HK-2 (cell line): ENCODE results near the gene ST7.

Source experiments
- DNase-seq: peaks from one replicate; pipeline ENCODE4 v3.0.0-alpha.2; 2018; ENCODE audit not compliant: unreplicated experiment

ST7 gene

DNA sequence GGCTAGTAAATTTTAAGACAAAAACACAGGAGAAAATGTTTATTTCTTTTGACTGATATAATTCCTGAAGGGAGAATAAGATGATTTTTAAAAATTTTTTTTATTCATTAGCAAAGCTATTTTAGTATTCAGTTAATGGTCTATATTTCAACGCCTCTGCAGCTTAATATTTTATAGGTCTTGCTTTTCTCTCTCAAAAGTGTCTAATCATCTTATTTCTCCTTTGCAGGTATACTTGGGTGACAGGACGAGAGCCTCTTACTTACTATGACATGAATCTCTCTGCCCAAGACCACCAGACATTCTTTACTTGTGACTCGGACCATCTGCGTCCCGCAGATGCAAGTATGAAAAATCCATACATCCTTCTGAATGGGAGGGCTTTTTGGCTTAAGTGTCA, 177.0 kb downstream of the ST7 start:
- DNase-seq, result no peak

DNA sequence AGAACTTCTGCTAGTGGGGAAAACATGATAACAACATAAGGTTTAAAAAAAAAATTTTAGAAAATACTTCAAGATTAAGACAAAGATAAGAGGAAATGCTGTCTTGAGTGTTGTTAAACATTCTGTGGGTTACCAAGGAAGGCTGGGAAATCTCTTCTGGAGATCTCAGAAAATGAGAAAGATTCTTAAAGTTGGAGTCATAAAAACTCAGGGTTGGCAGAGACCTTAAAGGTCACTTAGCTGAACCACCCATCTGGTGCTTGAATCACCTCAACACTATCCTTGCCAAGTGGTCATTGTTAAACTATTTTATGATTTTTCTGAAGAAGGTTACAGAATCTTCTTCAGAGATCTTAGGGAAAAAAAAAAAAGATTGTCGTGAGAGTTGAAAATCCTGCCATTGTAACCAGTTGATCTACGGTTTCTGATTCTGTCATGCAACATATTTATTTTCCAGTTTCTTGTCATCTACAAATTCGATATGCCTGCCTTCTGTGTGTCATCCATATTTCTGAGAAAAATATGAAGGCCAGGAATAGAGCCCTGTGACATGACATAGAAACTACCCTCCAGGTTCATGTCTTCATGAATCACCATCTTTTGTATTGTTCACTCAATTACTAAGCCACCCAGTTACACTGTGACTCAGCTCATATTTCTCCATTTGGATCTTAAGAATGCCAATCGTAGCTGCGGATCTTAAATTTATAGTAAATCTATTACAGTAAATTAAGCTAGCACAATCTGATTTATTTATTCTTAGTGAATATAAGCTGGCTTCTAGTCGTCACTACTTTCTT, 179.2 kb downstream of the ST7 start:
- no peak for DNase-seq

DNA sequence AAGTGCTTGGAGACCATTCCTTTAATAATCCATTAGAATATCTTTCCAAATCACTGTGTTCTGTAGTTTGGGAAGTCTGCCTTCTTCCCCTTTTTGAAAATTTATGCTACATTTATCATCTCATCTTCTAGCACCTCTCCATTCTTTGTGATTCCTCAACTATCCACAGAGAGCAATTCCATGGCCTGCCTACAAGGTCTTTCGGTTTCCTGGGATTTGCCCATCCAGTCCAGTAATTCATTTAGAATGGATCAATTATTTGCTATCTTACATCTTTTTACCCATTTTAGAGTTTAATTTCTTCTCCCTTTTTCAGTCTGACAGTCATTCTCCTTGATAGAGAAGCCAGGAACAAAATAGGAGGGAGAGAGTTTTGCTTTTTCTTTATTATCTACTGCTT, 179.8 kb downstream of the ST7 start:
- DNase-seq, result no peak

DNA sequence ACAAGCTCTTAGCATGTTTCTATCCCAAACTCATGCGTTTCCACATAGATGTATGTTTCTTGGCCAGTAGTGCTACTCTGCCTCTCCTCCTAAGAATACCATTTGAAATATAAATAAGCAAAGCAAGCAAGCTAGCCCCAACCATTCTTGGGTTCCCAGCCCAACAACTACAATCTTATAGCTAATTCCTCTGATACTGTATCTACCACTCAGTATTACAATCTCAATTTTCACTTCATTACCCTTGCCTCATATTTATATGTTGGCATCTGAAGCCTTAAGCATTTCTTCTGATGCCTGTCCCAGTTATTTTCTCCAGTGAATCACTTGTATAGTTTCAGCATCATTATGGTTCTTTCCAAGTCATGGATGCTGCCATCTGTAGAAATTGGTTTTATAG, 181.1 kb downstream of the ST7 start:
- DNase-seq, result no peak

DNA sequence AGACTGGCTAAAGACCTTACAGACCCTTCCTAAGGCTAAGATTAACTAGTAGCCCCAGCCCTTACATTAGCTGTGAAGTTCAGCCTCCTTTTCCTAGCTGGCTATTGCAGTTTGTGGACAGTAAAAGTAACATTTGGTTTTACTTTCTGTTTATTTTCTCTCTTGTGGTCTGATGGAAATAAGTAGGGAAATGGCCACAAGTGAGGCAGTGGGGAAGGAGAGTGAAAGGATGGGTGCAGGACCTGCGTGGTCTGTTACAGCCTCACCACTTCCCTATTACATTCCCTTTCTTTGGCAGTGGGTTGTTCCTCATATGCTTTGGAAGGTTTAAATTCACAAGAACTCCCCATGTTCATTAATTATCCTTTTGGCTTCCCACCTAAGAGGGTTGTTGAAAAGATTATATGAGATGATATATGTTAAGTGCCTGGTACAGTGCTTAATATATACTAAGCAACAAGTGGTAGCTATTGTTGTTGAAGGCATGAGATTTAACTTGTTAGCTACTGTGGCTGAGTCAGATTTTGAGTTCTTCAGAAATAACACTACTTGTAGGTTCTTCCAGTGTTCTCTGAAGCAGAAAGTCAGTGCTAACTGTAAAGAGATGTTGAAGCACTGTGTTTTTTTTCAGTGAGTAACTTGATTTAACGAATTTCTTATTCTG, 181.7 kb downstream of the ST7 start:
- no peak for DNase-seq

DNA sequence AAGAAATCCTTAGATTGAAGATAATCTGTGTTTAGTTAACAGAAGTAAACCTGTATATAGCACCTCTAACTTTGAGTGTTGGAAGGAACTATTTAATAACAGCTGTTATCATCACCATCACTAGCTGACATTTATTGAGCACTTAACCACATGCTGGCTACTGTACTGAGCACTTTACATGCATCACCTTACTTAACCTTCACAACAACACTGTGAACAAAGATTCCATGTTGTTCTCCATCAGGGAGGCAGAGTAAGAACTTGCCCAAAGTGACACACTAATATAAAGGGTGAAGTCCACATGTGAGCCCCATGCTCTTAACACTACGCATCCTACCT, 182.2 kb downstream of the ST7 start:
- no peak for DNase-seq

DNA sequence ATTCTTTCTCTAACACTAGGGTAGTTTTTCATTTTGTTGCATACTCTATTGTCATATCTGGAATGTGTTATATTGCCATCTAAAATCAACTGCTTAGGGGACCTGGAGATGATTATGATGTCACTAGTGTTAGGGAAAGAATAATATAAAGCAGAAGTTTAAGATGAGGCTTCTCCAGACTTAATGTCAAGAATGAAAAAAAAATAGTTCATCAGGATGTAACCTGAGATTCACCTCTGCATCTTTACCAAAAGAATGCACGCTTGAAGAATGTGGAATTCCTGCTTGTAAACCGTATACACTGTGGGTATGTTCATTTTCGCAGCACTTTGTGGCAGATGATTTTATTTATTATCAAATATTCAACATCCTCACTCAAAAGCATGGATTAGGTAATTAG, 184.6 kb downstream of the ST7 start:
- DNase-seq, result no peak

DNA sequence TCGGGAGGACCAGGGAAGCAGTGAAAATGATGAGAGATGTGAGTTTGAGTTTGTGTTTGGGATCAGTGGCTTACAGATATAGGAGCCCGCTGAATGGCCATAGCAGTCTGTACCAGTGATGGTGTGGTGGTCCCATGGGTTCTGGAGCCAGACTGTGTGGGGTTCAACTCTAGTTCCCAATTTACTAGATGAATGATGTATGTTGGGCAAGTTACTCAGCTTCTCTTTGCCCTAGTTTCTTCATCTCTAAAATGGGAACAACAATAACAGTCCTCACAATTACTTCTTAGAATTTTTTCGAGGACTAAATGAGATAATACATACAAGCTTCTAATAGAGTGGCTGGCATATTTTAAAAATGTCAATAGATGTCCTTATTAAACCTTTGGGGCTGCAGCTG, 185.2 kb downstream of the ST7 start:
- DNase-seq, result no peak

DNA sequence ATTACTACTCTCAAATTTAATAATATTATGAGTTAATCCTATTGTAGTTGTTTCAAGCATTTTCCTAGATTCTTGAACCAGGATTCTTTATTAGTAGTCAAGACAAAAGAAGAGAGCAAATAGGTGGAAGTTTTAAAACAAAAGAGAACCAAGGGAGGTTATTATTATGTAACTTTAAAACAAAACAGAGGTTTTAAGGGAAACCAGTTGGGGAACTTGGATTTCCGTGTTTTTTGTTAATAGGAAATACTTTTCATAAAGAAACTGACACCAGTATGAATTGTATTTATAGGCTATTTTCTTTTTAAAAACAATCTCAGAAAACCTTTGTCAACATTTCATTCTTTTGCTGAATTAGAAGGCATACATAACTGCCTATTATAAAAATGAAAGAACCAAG, 185.7 kb downstream of the ST7 start:
- no peak for DNase-seq

DNA sequence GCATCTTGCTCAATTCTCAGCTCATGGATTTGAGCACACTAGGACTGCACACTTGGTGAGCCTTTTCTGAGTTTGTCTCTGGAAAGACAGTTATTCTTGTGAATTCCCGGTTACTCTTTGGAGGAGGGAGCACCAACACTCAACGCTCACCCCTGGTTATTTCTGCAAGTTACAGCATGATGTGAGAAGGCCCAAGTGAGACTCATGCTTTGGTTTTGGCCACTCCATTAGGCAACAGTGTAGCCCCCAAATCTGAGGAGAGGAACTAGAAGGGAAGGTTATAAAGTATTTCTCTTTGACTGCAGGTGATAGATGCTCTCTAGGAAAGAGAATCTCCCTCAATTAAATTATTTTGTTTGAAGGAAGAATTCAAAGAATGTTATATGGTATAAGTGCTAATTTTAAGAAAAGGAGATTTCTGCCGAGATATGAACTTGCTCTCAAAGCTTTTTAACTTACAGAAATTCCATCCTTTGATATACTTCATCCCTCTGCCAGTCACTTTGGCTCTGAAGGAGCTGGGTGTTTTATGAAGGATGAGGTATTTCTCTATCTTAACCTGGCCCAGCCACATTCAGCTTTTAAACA, 186.2 kb downstream of the ST7 start:
- DNase-seq, result no peak

DNA sequence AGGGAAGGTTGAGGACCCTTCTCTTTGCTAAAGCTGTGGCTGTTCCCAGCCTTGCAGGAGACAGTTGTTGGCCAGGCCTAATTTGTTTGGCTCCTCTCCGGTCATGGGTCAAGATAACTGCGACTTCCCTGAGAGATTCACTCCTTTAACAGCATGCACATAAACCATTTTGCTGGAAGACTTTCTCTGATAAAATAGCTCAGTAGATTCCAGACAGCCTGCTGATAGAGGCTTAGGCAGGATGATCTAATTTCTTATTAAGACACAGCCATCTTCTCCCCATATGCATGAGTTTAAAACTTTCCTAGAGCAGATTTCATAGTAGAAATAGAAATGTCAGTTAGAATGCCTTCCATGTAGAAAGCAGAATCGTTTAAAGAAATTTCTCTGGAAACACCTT, 187.6 kb downstream of the ST7 start:
- no peak for DNase-seq

DNA sequence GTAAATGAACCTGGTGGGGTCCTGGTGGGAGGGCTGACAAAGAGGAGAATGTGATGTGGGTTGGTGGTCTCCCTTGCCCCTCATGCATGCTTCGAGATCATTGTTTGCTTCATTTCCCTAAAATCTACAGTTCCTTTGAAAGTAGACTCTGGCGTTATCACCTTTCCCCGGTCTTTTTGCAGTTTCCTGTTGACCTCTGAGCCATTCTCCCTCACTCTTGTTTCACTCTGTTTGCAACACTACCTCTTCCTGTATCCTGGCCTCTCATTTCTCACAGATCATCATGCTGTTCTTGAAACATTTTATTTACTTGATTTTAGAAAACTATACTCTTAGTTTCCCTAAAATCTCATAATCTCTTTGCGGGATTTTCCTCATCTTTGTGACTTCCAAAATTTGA, 189.8 kb downstream of the ST7 start:
- no peak for DNase-seq

DNA sequence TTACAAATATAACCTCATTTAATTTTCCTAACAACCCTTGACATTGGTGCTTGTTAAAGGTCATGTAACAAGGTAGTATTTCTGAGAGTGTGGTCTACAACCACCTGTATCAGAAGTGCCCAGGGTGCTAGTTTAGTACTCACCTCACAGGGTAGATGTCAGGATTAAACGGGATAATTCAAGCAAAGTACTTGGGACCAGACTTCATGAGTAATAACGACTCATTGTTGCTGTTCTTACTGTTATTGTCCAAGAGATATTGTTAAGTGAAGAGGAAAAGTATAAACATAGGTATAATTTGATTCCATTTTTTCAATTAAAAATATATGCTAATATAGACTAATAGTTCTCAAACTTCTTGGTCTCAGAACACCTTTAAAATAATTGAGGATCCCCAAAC, 190.3 kb downstream of the ST7 start:
- DNase-seq, result no peak

DNA sequence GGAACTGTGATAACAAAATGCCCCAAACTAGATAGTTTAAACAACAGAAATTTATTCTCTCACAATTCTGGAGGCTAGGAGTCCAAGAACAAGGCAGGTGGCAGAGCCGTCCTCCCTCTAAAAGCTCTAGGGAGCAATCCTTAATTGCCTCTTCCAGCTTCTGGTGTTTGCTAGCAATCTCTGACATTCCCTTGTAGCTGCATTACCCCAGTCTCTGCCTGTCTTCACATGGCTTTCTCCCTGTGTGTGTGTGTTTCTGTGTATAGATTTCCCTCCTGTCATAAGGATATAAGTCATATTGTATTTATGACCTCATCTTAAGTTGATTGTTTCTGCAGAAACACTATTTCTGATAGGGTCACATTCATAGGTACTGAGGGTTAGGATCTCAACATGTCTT, 192.0 kb downstream of the ST7 start:
- DNase-seq, result no peak

DNA sequence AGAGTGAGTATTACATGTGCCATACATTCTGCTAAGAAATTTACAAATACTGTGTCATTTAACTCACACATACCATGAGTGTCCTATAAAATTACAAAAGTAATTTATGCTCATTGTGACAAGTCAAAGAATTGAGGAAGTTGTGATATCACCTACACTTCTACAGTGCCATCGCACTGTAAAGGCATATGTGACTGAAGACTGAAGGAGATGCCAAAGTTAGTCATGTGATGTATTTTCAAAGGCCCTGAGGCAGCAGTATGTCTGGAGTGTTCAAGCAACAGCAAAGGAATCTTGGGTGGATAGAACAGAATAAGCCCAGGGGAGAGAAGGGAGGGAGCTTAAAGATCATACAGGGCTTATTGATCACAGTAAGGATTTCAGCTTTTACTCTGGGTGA, 192.8 kb downstream of the ST7 start:
- no peak for DNase-seq

DNA sequence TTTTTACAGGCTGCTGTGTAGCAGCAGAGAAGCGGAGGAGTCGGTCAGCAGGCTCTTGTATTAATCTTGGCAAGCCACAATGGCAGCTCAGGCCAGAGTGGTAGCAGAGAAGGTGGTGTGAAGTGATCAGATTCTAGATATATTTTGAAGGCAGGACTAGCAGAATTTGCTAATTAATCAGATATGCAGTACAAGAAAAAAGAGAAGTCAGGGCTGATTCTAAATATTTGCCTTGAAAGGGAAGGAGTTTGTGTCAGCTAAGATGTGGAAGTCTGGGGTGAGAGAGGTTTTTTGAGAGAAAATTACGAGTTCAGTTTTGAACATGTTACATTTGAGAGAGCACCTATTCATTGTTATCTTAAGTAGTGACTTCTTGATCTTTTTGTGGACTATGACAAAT, 193.2 kb downstream of the ST7 start:
- DNase-seq, result no peak

DNA sequence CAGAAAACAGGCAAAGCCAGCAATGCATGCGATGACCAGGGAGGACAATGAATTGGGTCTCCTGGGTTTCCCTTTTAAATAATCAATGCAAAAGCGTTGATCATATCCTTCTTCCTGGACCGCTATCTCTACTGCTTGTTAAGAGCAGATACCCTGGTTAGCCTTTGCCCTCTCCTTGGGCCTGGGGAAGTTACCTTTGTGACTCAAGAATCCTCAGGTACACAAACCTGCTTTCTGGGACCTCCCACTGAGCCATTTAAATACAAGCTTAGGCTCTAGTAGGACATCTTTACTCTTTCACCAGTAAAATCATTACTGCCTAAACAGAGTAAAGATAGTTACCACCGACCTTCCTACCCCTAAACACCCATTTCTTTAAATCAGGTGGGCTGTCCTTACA, 195.7 kb downstream of the ST7 start:
- no peak for DNase-seq

DNA sequence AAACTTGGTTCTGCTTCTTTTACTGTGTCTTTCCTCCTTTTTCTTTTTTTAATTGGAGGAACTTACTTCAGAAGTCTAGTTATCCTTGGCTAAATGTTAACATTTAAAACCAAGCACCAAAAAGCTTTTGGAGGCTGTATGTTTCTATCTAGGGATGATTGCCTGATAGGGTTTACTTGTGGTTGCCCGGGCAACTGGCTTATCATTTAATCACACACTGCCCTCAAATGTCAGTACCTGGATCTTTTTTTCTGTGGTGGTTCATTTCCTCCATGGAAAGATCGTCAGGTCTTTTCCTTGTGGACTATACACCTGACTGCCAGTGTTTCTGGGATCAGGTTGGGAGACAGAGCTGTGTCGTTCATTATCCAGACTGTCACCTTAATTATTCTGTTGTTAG, 196.4 kb downstream of the ST7 start:
- no peak for DNase-seq

DNA sequence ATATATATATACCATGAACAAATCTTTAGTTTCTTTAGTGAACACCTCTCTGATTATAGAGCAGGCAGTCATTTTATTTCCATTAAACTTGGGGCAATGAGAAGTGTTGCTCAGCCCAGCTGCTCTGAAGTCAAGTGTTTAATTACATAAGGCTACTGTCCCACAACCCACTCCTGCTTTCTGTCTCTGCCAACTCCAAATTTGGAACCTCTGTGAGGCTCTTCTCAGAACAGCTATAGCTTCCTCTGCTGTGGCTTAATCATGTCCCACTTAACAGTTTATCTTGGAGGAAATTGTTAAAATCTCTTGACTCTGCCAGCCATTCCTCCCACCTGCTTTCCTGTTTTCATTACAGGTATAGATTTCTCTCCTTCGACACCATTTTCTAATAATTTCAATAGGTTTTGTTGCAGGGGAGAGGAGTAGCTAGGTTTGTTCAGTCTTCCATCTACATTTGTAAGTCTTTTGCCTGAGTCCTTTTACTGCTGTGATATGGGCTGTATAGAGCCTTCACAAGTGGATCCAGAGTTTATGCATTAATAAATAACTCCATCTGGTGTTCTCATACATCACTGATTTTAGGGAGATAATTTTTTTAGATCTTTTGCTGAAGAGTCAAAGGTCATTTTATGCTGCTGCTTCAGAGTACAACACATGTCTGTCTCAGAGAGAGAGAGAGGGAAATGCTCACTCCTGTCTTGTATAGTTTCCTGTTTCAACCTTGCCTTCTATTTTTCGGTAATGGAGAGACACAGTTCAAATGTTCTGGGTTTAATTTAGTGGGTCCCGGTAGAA, 199.1 kb downstream of the ST7 start:
- no peak for DNase-seq

DNA sequence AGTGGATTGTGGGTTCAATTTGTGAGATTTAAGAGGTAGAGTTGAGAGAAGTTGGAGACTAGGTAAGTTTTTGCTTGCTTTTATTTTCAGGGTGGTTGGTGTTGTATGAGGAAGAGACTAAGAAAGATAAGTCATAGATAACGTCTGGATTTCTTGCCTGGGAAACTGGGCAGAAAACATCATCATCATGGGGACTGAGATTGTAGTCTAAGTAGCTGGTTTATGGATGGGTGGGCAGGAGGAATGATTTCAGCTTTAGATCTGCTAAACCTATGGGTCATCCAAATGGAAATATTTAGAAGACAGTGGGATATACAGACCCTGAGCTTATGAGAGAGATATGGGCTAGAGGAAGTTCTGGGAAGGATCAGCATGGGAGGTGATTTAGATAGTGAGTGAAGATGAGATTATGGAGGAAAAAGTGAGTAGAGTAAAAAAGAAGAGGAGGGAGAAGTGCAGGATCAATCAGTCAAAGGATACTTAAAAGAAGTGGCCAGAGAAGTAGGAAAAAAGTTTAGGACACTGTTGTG, 199.8 kb downstream of the ST7 start:
- no peak for DNase-seq

DNA sequence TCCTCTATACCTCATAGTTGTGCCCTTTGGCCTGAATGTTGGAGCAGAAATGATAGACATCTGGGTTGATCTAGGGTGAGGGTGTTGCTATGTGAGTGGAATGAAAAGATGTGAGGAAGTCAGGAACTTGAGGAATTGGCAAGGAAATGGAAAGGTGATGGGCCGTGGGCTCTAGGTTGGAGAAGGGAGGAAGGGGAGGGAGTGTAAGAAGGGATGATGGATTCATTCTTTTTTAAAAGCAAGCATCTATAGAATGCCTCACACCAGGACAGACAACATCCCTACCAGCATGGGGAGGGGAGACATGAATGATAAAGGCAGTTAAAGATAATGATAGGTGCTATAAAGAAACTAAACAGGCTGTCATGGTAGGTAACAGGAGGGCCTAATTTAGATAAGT, 201.4 kb downstream of the ST7 start:
- DNase-seq, result no peak

DNA sequence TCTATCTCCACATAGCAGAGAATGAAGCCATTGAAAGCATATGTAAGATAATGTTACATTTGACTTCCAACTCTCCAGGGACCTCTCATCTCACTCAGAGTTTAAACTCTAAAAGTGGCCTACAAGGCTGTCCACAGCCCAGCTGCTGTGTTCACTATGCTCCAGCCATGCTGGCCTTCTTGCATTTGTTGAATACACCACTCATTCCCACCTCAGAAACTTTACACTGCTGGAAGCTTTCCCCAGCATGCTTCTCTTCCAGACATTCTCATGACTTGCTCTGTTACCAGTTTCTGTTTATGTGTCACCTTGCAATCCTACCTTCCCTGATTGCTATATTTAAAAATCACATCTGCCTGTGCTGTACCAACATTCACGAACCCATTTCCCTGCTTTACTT, 202.4 kb downstream of the ST7 start:
- no peak for DNase-seq
